PC-9 (cell line): ENCODE data around the gene C5orf47.

Experiments
- EZH2 ChIP-seq: fragments of 200-600 bp; sonication (generic); IDR thresholded peaks from 2 replicates; pipeline ENCODE4 v1.8.0; 2017; ENCODE audit warnings: antibody characterized with exemption, low read depth
- TF ChIP-seq, protein P1 (sequence below): fragments of 200-600 bp; sonication (generic); conservative IDR thresholded peaks from 2 replicates; pipeline ENCODE4 v1.6.1; 2017; ENCODE audit warnings: mixed run types, antibody characterized with exemption, mild to moderate bottlenecking, moderate library complexity

DNA sequence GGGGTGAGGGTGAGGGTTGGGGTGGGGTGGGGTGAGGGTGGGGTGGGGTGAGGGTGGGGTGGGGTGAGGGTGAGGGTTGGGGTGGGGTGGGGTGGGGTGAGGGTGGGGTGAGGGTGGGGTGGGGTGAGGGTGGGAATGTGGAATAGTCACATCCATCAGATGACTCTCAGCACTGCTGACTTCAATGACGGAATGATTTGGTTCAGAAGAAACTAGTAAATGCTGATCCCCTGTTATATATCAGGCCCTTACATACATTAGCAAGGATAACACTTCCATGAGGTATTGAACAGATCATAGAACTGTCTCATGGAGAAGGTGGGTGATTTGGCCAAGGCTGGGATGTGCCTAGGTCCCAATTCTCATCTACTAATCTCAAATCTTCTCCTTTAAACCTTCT is 24.5 kb upstream of the C5orf47 start:
- TF ChIP-seq, protein P1, sequence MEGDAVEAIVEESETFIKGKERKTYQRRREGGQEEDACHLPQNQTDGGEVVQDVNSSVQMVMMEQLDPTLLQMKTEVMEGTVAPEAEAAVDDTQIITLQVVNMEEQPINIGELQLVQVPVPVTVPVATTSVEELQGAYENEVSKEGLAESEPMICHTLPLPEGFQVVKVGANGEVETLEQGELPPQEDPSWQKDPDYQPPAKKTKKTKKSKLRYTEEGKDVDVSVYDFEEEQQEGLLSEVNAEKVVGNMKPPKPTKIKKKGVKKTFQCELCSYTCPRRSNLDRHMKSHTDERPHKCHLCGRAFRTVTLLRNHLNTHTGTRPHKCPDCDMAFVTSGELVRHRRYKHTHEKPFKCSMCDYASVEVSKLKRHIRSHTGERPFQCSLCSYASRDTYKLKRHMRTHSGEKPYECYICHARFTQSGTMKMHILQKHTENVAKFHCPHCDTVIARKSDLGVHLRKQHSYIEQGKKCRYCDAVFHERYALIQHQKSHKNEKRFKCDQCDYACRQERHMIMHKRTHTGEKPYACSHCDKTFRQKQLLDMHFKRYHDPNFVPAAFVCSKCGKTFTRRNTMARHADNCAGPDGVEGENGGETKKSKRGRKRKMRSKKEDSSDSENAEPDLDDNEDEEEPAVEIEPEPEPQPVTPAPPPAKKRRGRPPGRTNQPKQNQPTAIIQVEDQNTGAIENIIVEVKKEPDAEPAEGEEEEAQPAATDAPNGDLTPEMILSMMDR, result no peak
- no peak for TF ChIP-seq EZH2
